ENCODE measurements around the gene IL33. TPM values are rescaled to one million over a fixed set of nuclear protein-coding genes. Genes with fewer than 3 reads are reported as not detected.

Gene IL33
- total and polyA plus RNA-seq, 2 experiments from 2014 or later, result 2.9 to 3.8 TPM

GRCh38 chr9:6277417-6277816 lies 61.8 kb downstream of the IL33 start:
- 66 to 67% methylated on average over 3 of the region's 3 CpGs for WGBS, 2 experiments (ENCODE audit: low coverage in 1 of 2, low lambda C conversion rate in 2 of 2, missing lambda C conversion rate in 2 of 2)
- Histone ChIP-seq H4K20me1 (ENCODE audit: insufficient read depth) (no peaks in the 10 kb centered on the region), H3K9me2 (ENCODE audit: insufficient read depth) (no peaks in the 10 kb centered on the region), H3F3A (ENCODE audit: insufficient read depth) (peaks cover 10% of the 10 kb centered on the region; the same call in 1 of the 2 replicates), H3K9me3 (ENCODE audit: low read depth) (no peaks in the 10 kb centered on the region), H3K9ac (no peak overlapping the region), H2AFZ (no peak overlapping the region), H3K36me3 (ENCODE audit: low read depth) (no peaks in the 10 kb centered on the region), H3K4me3 (no peak overlapping the region), H3K27me3 (replicated peaks; ENCODE audit: insufficient read depth) (no peaks in the 10 kb centered on the region), H3K4me1 (ENCODE audit: insufficient read depth) (peaks cover 7% of the 10 kb centered on the region), H3K27ac (no peak overlapping the region), H3K4me2 (ENCODE audit: unreplicated experiment) (no peak overlapping the region), H3K79me2 (ENCODE audit: insufficient read depth) (no peaks in the 10 kb centered on the region)
- TF ChIP-seq EZH2phosphoT487 (IDR thresholded peaks at IDR 0.05; ENCODE audit: insufficient read depth, low read depth) (no peak), EZH2 (IDR thresholded peaks at IDR 0.05; ENCODE audit: insufficient read depth, poor library complexity, severe bottlenecking) (no peak)
- no peak for DNase-seq
- in situ Hi-C loops (cut with MboI), result no loop called here

- Histone ChIP-seq H3K4me3 (no peak overlapping the region), H3K9me2 (ENCODE audit: insufficient read depth) (no peaks in the 10 kb centered on the region), H3K4me1 (ENCODE audit: insufficient read depth) (0 out of 2 replicates have a peak, but pooled peaks cover 6% of the 10 kb centered on the region), H2AFZ (no peak overlapping the region), H3F3A (ENCODE audit: insufficient read depth) (no peaks in the 10 kb centered on the region), H4K20me1 (ENCODE audit: insufficient read depth) (no peaks in the 10 kb centered on the region), H3K36me3 (ENCODE audit: low read depth) (no peaks in the 10 kb centered on the region), H3K27me3 (replicated peaks; ENCODE audit: insufficient read depth) (no peaks in the 10 kb centered on the region), H3K9me3 (ENCODE audit: low read depth) (no peaks in the 10 kb centered on the region), H3K79me2 (ENCODE audit: insufficient read depth) (no peaks in the 10 kb centered on the region), H3K27ac (no peak overlapping the region), H3K4me2 (ENCODE audit: unreplicated experiment) (no peak overlapping the region), H3K9ac (no peak overlapping the region)
- in situ Hi-C loops (cut with MboI), result loop anchor here (10.0 kb wide), 1 partner anchor 407 kb away; the partner anchor contains the start of gene MLANA
- TF ChIP-seq EZH2 (IDR thresholded peaks at IDR 0.05; ENCODE audit: insufficient read depth, poor library complexity, severe bottlenecking), result no peak
- TF ChIP-seq EZH2phosphoT487 (IDR thresholded peaks at IDR 0.05; ENCODE audit: insufficient read depth, low read depth), result no peak
- whole genome bisulfite sequencing, 2 experiments (ENCODE audit: low coverage in 1 of 2, low lambda C conversion rate in 2 of 2, missing lambda C conversion rate in 2 of 2), result 4 to 7% methylated on average over 1 to 2 of the region's 2 CpGs
- DNase-seq, result no peak
Measured at GRCh38 chr9:6301858-6302257, 86.3 kb downstream of the IL33 start.

- Histone ChIP-seq H3K9ac (no peak overlapping the region), H3K79me2 (ENCODE audit: insufficient read depth) (no peaks in the 10 kb centered on the region), H3K9me2 (ENCODE audit: insufficient read depth) (no peaks in the 10 kb centered on the region), H3K4me1 (ENCODE audit: insufficient read depth) (0 out of 2 replicates have a peak, but pooled peaks cover 6% of the 10 kb centered on the region), H3K27ac (no peak overlapping the region), H3K4me2 (ENCODE audit: unreplicated experiment) (no peak overlapping the region), H3F3A (ENCODE audit: insufficient read depth) (no peaks in the 10 kb centered on the region), H2AFZ (no peak overlapping the region), H3K9me3 (ENCODE audit: low read depth) (no peaks in the 10 kb centered on the region), H3K36me3 (ENCODE audit: low read depth) (no peaks in the 10 kb centered on the region), H4K20me1 (ENCODE audit: insufficient read depth) (no peaks in the 10 kb centered on the region), H3K27me3 (replicated peaks; ENCODE audit: insufficient read depth) (no peaks in the 10 kb centered on the region), H3K4me3 (no peak overlapping the region)
- TF ChIP-seq EZH2 (IDR thresholded peaks at IDR 0.05; ENCODE audit: insufficient read depth, poor library complexity, severe bottlenecking), result no peak
- no peak for TF ChIP-seq EZH2phosphoT487 (IDR thresholded peaks at IDR 0.05; ENCODE audit: insufficient read depth, low read depth)
- DNase-seq, result peak; percentile 47
- in situ Hi-C loops (cut with MboI), result loop anchor here (10.0 kb wide), 1 partner anchor 408 kb away; the partner anchor contains the start of gene MLANA
Measured at GRCh38 chr9:6302417-6302816, 86.8 kb downstream of the IL33 start.

GRCh38 chr9:6304232-6304631 lies 88.6 kb downstream of the IL33 start:
- Histone ChIP-seq H4K20me1 (ENCODE audit: insufficient read depth) (no peaks in the 10 kb centered on the region), H3K27ac (no peak overlapping the region), H3K9ac (no peak overlapping the region), H3K4me3 (no peak overlapping the region), H3K79me2 (ENCODE audit: insufficient read depth) (no peaks in the 10 kb centered on the region), H3K9me2 (ENCODE audit: insufficient read depth) (no peaks in the 10 kb centered on the region), H3K4me1 (ENCODE audit: insufficient read depth) (0 out of 2 replicates have a peak, but pooled peaks cover 6% of the 10 kb centered on the region), H3K36me3 (ENCODE audit: low read depth) (no peaks in the 10 kb centered on the region), H2AFZ (no peak overlapping the region), H3K9me3 (ENCODE audit: low read depth) (no peaks in the 10 kb centered on the region), H3K27me3 (replicated peaks; ENCODE audit: insufficient read depth) (no peaks in the 10 kb centered on the region), H3F3A (ENCODE audit: insufficient read depth) (no peaks in the 10 kb centered on the region), H3K4me2 (ENCODE audit: unreplicated experiment) (no peak overlapping the region)
- TF ChIP-seq EZH2phosphoT487 (IDR thresholded peaks at IDR 0.05; ENCODE audit: insufficient read depth, low read depth) (no peak), EZH2 (IDR thresholded peaks at IDR 0.05; ENCODE audit: insufficient read depth, poor library complexity, severe bottlenecking) (no peak)
- DNase-seq, result no peak
- in situ Hi-C loops (cut with MboI), result loop anchor here (10.0 kb wide), 1 partner anchor 409 kb away; the partner anchor contains the start of gene MLANA
